ENCODE data around the gene TMEM208.

The TMEM208 gene

GRCh38 chr16:67226804-67227566 lies at the start of gene TMEM208:
TSS of gene TMEM208 (plus strand) at chr16:67227130. CDS start at chr16:67227219, 89 bp downstream.
- DNase-seq (ENCODE audit: low read depth): peak; percentile 99

DNA sequence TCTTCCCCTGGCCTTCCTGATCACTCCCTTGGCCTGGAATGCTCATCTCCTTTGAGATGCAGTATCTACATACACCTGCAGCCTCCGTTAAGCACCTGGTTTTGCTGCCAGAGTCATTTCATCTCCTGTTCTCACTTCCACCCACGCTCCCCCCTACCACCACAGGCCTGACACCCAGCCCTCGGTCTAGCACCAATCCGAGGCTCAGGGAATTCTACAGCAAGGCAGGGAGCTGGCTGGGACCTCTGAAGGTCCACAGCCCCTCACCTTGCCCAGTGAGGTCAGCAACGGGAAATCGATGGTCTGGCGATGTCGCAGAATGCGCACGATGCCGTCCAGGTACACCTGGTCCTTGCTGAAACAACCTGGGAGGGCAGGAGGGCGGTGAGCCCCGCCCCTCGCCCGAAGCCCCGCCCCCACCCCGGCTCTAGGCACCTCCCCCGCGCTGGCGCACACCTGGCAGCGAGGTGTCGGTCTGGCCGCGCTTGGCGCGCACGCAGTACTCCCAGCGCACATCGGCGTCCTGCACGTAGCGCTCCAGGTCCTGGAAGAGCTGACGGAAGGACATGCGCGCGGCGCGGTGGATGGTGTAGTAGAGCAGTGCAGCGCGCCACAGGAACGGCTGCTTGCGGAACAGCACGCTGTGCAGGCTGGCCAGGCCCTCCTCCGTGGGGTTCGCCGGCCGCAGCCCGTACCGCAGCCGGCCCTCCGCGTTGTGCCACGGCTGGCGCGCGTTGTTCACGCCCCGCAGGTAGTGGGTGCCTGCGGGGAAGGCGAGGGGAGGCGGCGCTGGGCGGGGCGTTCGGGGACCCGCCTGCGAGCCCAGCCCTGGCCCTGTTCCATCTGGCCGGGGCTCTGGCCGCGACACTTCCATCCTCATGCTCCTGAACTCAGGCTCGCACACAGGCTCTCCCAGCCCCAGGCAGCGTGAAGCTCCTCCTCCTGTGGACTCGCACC lies 48.9 kb upstream of the TMEM208 start:
- DNase-seq (ENCODE audit: low read depth): no peak

DNA sequence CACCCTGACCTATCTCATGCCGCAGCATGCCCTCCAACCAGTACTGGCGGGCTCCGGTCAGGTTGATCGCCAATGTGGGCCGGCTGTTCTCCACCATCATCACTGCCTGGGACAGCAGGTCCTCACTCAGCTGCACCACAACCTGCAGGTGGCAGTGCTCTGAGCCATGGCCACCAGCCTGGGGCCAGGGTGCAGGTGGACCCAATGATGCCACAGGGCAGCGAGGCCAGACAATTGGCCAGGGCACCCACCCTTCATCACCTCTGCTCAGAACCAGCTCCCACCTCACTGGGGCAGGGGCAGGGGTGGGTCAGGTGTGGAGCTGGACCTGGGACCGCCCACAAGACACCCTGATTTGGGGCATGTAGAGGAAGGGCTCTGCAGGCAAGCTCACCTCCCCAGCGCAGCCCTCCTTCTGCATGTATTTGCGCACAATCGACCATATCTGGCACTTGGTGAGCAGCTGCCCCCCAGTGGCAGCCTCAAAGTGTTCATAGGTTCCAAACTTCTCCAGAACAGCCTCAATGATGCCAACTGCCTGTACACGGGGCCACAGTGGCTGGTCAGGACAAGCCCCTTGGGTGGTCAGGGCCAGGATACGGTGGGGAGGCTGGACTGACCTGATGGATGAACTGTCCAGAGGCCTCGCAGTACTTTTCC lies 47.4 kb upstream of the TMEM208 start:
- DNase-seq (ENCODE audit: low read depth): no peak

GRCh38 chr16:67180166-67180565 lies 46.8 kb upstream of the TMEM208 start:
- no peak for DNase-seq (ENCODE audit: low read depth)

GRCh38 chr16:67181346-67181745 lies 45.6 kb upstream of the TMEM208 start:
- no peak for DNase-seq (ENCODE audit: low read depth)

DNA sequence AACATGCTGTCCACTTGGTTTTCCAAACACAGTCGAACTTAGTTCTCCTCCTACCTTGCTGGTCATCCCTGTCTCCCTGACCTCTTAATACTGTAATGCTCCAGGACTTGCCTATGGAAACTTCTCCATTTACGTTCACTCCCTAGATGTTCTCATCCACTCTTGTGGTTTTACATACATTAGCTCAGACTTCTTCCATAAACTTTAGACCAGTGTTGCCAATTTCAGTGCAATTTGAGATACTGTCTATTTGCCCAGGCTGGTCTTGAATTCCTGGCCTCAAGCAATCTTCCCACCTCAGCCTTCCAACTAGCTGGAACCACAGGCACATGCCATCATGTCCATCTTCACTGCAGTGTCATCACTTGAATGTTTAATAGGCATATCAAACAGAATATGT lies 44.6 kb upstream of the TMEM208 start:
- DNase-seq (ENCODE audit: low read depth): no peak

GRCh38 chr16:67183284-67183626 lies 43.7 kb upstream of the TMEM208 start:
- no peak for DNase-seq (ENCODE audit: low read depth)

DNA sequence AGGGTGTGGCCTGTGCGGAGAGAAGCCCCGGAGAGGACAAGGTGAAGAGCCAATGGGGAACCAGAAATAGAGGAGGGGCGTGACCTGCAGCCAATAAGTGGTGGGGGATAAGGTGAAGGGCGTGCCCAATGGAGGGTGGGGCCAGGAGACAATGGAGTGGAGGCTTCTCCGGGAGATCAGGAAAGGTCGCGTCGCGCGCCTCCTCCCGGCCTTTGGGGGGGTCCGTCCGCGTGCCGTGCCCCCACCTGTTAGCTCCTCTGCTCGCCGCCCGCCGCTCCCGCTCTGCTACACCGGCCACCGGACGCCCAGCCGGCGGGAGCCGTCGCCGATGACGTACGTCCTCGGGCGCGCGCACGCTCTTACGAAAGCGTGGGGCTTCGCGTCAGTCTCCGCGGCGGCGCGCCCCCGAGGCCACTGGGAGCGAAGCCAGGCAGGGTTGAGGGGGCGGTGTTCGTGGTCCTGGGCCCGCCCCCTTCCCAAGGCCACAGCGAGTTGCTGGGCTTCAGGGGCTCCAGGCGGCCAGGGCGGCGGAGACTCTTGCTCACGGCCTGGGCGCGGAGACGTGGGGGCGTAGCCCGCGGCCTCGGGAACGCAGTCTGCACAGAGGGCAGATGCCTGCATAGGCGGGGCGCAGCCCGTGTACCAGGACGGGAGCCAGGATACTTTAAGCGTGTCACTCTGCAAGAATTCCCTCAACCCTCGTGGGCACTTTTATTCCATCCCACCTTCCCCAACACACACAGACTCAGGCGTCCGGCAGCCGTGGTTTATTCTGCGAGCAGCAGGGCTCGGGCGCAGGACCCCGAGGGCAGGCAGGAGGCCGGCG lies 43.1 kb upstream of the TMEM208 start, which contains the start of gene MATCAP1:
Gene MATCAP1, minus strand, starts transcription at position 337 of the 826 bp plus-strand sequence. CDS start 3,353 bp downstream, outside the sequence.
- DNase-seq (ENCODE audit: low read depth): peak; percentile 92

DNA sequence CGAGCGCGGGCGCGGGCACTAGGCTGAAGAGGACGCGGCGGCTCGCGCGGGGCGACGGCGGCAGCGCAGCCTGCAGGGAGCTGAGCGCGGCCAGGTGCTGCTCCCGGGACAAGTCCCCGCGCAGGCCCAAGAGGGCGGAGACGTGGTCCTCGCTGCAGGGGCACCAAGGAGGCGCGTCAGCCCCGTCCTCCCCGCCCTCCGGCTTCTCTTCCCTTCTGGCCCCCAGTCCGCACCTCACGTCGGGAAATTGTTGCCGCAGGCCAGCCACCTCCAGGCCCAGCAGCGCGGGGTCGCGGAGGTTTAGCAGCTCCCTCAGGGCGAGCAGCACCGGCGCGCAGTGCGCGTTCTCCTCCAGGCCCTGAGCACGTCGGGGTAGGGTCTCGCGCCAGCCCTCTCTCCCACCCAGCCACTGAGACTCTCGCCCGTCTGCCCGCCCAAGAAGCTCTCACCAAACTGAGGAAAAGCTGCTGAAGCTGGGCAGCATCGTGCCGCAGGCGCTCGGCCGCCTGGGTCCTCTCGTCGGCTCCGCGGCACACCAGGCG lies 42.4 kb upstream of the TMEM208 start:
- DNase-seq (ENCODE audit: low read depth): no peak

DNA sequence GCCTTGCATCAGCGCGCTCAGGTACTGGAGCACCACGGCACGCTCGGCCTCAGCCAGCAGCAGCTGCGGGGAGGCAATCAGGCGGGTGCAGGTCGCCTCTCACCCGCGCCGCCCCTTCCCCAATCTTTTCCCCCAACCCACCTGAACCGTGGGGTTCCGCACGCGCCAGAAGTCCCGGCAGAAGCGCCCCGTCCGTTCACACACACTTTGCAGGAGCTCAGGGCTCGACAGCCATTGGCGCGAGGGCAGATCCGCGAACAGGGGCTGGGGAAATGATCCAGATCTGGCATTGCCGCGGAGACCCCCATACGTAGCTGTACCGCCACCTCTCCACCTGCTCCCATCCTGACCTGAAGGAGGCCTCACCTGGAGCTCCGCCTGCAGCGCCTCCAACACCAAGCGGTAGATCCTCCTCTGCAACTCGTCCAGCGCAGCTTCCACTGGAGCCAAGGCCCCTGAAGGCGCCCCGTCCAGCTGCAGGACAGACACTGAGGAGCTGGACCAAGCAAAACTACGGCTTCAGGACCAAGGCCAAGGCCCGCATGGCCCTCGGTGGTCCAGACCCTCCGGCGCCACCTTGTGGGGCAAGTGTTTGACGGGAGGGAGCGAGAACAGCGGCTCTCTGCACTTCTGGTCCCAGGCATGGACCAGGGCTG lies 41.8 kb upstream of the TMEM208 start:
- DNase-seq (ENCODE audit: low read depth): peak; percentile 75

GRCh38 chr16:67185651-67186134 lies 41.2 kb upstream of the TMEM208 start:
- DNase-seq (ENCODE audit: low read depth): no peak

GRCh38 chr16:67186550-67186950 lies 40.4 kb upstream of the TMEM208 start:
- no peak for DNase-seq (ENCODE audit: low read depth)

DNA sequence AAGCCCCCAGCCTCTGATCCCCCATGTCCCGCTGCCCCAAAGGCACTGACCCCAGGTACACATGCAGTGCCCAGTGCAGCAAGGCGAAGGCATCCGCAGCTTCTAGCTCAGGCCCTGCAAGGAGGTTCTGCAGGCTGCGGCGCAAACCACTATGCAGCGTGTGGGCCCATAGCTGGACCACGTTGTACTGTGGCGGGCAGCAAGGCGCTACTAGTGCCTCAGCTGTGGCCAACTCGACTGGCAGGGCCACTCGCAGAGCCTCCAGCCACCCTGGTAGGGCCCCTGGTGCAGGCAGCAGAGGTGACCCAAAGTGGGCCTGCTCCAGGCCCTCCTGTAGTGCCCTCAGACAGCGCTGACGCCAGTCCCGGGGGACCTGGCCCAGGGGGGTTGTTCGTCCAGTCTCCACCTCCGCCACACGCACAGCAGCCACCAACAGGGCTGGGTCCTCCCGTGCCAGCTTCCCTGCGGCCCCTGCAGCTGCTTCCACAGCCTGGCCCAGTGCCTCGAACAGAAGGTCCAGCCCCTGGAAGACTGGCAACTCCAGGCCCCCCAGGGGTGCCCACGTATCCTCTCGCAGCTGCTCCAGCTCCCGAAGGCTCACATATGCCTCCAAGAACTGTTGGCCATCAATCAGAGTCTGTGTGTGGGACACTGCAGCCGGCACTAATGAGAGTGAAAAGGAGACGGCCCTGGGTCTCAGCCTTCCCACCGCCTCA lies 39.6 kb upstream of the TMEM208 start:
- DNase-seq (ENCODE audit: low read depth): no peak

GRCh38 chr16:67188323-67188722 lies 38.6 kb upstream of the TMEM208 start:
- DNase-seq (ENCODE audit: low read depth): no peak

DNA sequence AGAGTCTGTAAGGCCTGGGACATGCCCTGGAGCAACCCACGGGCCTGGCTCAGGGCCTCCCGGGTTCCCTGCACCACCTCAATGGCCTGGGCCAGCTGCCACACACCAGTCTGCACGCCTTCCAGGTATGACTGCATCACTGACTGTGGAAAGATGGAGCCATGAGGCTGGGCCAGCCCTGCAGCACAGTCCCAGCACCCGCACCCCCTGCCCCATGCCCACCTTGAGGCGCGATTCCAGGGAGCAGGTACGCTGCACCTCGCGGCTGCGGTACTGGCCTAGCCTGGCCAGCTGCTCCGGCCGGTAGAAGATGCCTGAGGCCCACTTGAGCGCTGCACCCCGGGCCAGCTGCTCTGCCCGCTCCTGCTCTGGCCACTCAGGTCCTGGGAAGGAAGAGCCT lies 38.1 kb upstream of the TMEM208 start:
- no peak for DNase-seq (ENCODE audit: low read depth)

DNA sequence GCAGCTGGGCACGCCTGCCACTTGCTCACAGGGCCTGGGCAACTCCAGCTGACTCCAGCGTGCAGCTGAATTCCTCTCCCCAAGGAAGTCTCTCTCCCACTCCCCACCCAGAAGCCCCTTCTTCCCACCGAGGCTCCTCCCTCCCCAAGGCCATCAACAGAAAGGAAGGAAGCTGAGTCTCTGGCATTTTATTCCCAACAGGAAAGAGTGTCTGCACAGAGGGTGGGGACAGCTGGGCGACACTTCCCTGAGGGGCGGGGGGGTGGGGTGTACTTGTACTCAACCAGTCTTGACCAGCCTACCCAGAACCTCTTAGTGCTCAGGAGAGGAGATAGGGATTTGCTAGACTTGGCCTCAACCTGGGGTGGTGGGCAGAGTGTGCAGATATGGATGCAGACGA lies 36.9 kb upstream of the TMEM208 start, which contains the start of gene EXOC3L1:
Gene EXOC3L1, minus strand, starts transcription at position 96 of the 400 bp plus-strand sequence. CDS start 460 bp downstream, outside the sequence.
- DNase-seq (ENCODE audit: low read depth): no peak

DNA sequence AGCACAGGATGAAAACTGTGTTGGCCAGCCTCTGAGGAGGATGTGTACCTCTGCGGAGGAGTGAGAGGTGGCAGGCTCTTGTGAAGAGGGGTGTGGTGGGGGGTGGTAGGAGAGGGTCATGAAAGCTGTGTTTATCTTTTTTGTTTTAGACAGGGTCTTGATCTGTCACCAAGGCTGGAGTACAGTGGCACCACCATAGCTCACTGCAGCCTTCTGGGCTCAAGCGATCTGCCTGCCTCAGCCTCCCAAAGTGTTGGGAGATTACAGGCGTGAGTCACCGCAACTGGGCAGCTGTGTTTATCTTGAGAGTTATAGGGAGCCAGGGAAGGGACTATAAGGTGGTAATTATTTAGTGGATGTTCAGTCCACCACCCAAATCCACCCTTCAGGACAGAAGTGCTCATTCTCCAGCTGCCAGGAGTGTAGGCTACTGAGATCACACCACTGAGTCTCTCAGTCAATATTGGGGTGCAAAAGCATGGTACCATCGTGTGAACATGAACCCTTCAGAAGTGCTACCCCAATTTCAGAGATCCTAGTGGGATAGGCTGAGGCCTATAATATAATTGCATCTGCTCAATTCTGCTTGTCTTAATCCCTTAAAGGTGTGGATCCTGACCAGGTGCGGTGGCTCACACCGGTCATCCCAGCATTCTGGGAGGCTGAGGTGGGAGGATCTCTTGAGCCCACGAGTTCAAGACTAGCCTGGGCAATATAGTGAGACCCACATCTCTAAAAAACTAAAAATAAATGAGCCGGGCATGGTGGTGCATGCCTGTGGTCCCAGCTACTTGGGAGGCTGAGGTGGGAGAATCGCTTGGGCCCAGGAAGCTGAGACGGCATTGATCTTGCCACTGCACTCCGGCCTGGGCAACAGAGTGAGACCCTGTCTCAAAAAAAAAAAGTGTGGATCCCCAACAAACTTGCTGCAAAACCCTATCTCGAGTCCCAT lies 36.2 kb upstream of the TMEM208 start:
- no peak for DNase-seq (ENCODE audit: low read depth)

- DNase-seq (ENCODE audit: low read depth): no peak
Measured at GRCh38 chr16:67191411-67191994, 35.4 kb upstream of the TMEM208 start.
